WTC11 (cell line): ENCODE results near the gene SPACDR.

ENCODE experiments used
- CTCF ChIP-seq: fragments of 200-600 bp; IDR thresholded peaks from 2 replicates; pipeline ENCODE4 v1.8.0; 2022; ENCODE audit warnings: antibody characterized with exemption
- E2F1 ChIP-seq: sonication (generic); formaldehyde crosslinking; IDR thresholded peaks from 2 replicates; pipeline ENCODE4 v1.8.0; 2022; ENCODE audit warnings: mild to moderate bottlenecking, missing genetic modification reagents
- FOXJ3 ChIP-seq: sonication (generic); formaldehyde crosslinking; IDR thresholded peaks from 2 replicates; pipeline ENCODE4 v1.9.0; 2021; ENCODE audit warnings: missing genetic modification reagents, mild to moderate bottlenecking, borderline replicate concordance
- JAZF1 ChIP-seq: fragments of 250-450 bp; sonication (Bioruptor Pico); IDR thresholded peaks from 2 replicates; pipeline ENCODE4 v1.9.0; 2021; ENCODE audit warnings: moderate library complexity, mild to moderate bottlenecking, inconsistent platforms
- NR1H2 ChIP-seq: sonication (generic); formaldehyde crosslinking; IDR thresholded peaks from 2 replicates; pipeline ENCODE4 v1.9.0; 2021; ENCODE audit warnings: mild to moderate bottlenecking, moderate library complexity, missing genetic modification reagents
- SP1 ChIP-seq: sonication (generic); formaldehyde crosslinking; conservative IDR thresholded peaks from 2 replicates; pipeline ENCODE4 v1.8.1; 2022; ENCODE audit warnings: missing genetic modification reagents
- ZNF138 ChIP-seq: sonication (generic); formaldehyde crosslinking; conservative IDR thresholded peaks from 2 replicates; pipeline ENCODE4 v1.8.1; 2022; ENCODE audit warnings: mild to moderate bottlenecking, moderate library complexity, missing genetic modification reagents
- ZSCAN18 ChIP-seq: fragments of 250-450 bp; sonication (Bioruptor Pico); IDR thresholded peaks from 2 replicates; pipeline ENCODE4 v2.1.2; 2022; ENCODE audit warnings: mild to moderate bottlenecking, moderate library complexity

GRCh38 chr7:100434297-100435144 lies 29.5 kb downstream of the SPACDR start:
- TF ChIP-seq NR1H2 (CRISPR knock-in tag) (no peak), E2F1 (CRISPR knock-in tag) (no peak), ZSCAN18 (CRISPR knock-in tag) (no peak), CTCF (no peak), SP1 (CRISPR knock-in tag) (no peak), ZNF138 (CRISPR knock-in tag) (no peak), JAZF1 (CRISPR knock-in tag) (no peak), FOXJ3 (no peak)
